NOMO-1 treated with DMSO at 0.1 percent for 48 hours (cell line): ENCODE data around the gene DPH7.
"Not testable (repeated sequence)": the region's sequence is repeated elsewhere in the genome, so short reads cannot be mapped to it uniquely, and the experiment has no call there.

ENCODE experiments used
- DNase-seq: peaks from one replicate; lab custom pipeline; 2025; ENCODE audit not compliant: unreplicated experiment; lab: John Stamatoyannopoulos, UW

Gene DPH7

GRCh38 chr9:137520614-137521404 lies 57.9 kb downstream of the DPH7 start:
- no peak for DNase-seq

- no peak for DNase-seq
Observed at GRCh38 chr9:137519553-137519952, 59.2 kb downstream of the DPH7 start.

- DNase-seq = peak; percentile 61
Observed at GRCh38 chr9:137518661-137519459, 59.9 kb downstream of the DPH7 start.

GRCh38 chr9:137516144-137516917 lies 62.4 kb downstream of the DPH7 start:
- no peak for DNase-seq

GRCh38 chr9:137515338-137515724 lies 63.4 kb downstream of the DPH7 start:
- DNase-seq = no peak

- no peak for DNase-seq
Observed at GRCh38 chr9:137514691-137515337, 63.9 kb downstream of the DPH7 start.

- DNase-seq = peak; percentile 67
Observed at GRCh38 chr9:137513801-137514570, 64.7 kb downstream of the DPH7 start.

GRCh38 chr9:137513136-137513535 lies 65.6 kb downstream of the DPH7 start:
- not testable (repeated sequence) for DNase-seq

- DNase-seq = no peak
Observed at GRCh38 chr9:137511758-137512463, 66.8 kb downstream of the DPH7 start.

GRCh38 chr9:137511126-137511525 lies 67.6 kb downstream of the DPH7 start:
- DNase-seq = not testable (repeated sequence)

- no peak for DNase-seq
Observed at GRCh38 chr9:137509198-137509597, 69.5 kb downstream of the DPH7 start.

GRCh38 chr9:137506702-137507171 lies 72.0 kb downstream of the DPH7 start:
- DNase-seq = no peak

- DNase-seq = no peak
Observed at GRCh38 chr9:137506274-137506673, 72.5 kb downstream of the DPH7 start.

- no peak for DNase-seq
Observed at GRCh38 chr9:137505421-137506140, 73.1 kb downstream of the DPH7 start.
